HG03457 (cell line): ENCODE measurements around the gene PEBP1.

ENCODE experiments used
- ATAC-seq: cut with Tn5 transposase; IDR thresholded peaks from one replicate; pipeline ENCODE4 v1.9.1; 2021; ENCODE audit warnings: moderate number of reproducible peaks; ENCODE audit not compliant: unreplicated experiment

PEBP1 gene

DNA sequence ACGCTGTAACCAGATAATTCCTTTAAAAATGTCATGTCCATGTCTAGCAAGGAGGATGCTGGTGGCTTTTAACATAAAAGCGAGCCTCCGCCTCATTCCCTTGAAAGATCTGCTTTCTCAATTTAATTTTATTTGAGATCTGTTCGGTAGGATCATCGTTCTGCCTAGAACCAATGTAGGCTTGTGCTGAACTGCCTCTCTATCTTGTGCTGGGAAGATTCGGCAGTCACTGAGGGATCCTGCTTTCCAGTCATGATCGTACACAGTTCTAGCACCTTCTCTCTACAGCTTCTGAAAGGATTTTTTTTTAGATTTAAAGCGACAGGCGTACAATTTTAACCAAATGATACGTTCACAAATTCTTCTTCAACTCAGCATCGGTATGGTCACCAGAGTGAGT is 54.3 kb downstream of the PEBP1 start:
- ATAC-seq = no peak

DNA sequence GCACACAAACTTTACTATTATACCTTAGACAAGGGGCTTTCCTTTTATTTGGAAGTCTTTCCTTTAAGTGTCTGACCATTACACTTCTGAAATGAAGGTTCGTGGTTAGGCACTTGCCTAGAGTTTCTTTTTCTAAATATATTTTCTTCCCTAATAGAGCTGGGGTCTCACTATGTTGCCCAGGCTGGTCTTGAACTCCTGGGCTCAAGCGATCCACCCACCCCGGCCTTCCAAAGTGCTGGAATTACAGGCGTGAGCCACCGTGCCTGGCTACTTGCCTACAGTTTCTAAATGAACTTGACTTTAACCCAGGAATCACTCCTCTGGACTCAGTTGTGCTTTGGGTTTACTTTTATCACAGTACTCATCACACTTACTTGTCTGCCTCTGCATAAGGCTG is 57.6 kb downstream of the PEBP1 start:
- ATAC-seq = no peak

DNA sequence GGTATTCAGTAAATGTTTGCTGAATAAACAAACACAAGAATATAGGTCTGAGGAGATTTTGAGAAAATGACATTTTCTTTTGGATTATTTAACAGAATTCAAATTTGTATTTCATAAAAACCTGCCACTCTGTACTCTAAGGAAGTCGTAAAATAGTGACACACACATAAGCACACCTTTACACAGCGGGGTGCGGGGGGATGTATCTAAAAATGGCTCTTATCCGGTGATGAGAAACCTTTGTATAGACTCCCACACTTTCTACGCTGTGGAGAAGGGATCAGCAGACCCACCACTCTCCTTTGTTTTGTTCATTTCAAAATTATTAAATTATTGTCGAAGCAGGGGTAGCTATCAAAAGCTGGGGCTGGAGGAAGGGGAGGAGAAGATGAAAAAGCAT is 58.0 kb downstream of the PEBP1 start:
- no peak for ATAC-seq
